ENCODE data around the gene BLOC1S1.

Gene BLOC1S1

DNA sequence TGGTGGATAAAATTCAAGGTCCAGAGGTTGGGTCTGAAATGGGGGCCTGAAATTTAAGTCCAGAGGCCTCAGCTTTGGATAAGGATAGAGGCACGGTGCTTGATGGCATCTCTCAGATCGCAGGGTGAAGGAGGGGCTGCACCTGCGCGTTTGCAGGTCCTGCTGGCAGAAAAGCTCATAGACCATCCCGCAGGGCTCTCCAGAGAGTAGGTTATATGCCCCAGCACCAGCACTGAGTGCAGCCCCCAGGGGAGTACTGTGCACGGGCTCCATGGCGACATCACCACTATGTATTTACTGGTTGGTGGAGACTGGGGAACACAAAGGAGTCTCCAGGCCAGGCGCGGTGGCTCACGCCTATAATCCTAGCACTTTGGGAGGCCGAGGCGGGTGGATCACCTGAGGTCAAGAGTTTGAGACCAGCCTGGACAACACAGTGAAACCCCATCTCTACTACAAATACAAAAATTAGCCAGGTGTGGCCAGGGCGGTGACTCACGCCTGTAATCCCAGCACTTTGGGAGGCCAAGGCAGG, 17.2 kb downstream of the BLOC1S1 start:
- TF ChIP-seq, protein P1, sequence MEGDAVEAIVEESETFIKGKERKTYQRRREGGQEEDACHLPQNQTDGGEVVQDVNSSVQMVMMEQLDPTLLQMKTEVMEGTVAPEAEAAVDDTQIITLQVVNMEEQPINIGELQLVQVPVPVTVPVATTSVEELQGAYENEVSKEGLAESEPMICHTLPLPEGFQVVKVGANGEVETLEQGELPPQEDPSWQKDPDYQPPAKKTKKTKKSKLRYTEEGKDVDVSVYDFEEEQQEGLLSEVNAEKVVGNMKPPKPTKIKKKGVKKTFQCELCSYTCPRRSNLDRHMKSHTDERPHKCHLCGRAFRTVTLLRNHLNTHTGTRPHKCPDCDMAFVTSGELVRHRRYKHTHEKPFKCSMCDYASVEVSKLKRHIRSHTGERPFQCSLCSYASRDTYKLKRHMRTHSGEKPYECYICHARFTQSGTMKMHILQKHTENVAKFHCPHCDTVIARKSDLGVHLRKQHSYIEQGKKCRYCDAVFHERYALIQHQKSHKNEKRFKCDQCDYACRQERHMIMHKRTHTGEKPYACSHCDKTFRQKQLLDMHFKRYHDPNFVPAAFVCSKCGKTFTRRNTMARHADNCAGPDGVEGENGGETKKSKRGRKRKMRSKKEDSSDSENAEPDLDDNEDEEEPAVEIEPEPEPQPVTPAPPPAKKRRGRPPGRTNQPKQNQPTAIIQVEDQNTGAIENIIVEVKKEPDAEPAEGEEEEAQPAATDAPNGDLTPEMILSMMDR (IDR thresholded peaks at IDR 0.05; ENCODE audit: insufficient read depth, low read depth, low read length, missing control alignments): no peak
- no peak for DNase-seq (ENCODE audit: low read depth)

DNA sequence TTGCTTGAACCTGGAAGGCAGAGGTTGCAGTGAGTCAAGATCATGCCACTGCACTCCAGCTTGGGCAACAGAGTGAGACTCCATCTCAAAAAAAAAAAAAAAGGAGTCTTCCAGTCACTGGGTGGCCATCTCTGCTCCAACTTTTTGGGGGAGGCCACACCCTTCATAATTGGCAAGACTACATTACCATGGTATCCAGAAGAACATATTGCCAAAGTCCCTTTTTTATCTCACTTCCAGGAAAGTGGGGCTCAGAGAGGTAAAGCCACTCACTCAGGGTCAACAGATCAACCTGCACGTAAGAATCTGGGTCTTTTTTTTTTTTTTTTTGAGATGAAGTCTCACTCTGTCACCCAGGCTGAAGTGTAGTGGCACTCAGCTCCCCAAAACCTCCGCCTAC, 18.0 kb downstream of the BLOC1S1 start:
- H3K4me3 ChIP-seq (ENCODE audit: low read length): no peak overlapping the region
- no peak for DNase-seq (ENCODE audit: low read depth)
- TF ChIP-seq, protein P1 (IDR thresholded peaks at IDR 0.05; ENCODE audit: insufficient read depth, low read depth, low read length, missing control alignments): no peak

More for the DNA sequence above, 17.2 kb downstream of the BLOC1S1 start:
- H3K4me3 ChIP-seq (ENCODE audit: low read length): no peak overlapping the region

DNA sequence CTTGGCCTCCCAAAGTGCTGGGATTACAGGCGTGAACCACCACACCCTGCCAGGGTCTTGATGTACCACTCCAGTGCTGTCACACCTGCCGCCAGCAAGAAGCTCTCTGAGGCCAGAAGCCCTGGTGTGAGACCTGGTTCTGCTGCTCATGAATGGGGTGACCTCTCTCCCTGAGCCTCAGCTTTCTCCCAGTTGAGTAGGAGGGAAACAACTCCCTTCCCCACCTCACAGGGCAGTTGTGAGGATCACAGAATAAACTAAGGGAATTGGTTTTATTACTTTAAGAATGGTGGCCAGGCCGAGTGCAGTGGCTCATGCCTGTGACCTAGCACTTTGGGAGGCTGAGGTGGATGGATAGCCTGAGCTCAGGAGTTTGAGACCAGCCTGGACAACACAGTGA, 18.7 kb downstream of the BLOC1S1 start:
- DNase-seq (ENCODE audit: low read depth): no peak
- H3K4me3 ChIP-seq (ENCODE audit: low read length): no peak overlapping the region
- TF ChIP-seq, protein P1 (IDR thresholded peaks at IDR 0.05; ENCODE audit: insufficient read depth, low read depth, low read length, missing control alignments): no peak

DNA sequence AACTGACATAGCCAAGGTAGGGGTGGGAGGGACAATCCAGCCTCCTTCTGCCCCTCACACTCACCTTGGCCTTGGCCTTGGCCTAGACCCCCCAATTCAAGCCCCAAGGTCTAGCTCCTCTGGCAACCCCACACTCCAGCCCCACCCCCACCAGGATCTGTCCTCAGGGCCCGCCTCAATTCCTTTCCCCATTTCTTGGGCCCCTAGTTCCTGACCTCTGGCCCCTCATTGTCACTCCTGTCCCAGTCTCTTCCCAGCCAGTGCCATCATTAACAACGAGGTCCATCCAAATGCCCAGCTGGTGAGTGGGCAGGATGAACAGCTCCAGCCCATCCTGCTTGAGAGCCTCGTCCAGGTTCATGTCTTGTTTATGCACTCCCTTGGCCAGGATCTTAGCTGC, 20.2 kb downstream of the BLOC1S1 start:
- no peak for DNase-seq (ENCODE audit: low read depth)
- TF ChIP-seq, protein P1 (IDR thresholded peaks at IDR 0.05; ENCODE audit: insufficient read depth, low read depth, low read length, missing control alignments): no peak
- no peak overlapping the region for H3K4me3 ChIP-seq (ENCODE audit: low read length)

DNA sequence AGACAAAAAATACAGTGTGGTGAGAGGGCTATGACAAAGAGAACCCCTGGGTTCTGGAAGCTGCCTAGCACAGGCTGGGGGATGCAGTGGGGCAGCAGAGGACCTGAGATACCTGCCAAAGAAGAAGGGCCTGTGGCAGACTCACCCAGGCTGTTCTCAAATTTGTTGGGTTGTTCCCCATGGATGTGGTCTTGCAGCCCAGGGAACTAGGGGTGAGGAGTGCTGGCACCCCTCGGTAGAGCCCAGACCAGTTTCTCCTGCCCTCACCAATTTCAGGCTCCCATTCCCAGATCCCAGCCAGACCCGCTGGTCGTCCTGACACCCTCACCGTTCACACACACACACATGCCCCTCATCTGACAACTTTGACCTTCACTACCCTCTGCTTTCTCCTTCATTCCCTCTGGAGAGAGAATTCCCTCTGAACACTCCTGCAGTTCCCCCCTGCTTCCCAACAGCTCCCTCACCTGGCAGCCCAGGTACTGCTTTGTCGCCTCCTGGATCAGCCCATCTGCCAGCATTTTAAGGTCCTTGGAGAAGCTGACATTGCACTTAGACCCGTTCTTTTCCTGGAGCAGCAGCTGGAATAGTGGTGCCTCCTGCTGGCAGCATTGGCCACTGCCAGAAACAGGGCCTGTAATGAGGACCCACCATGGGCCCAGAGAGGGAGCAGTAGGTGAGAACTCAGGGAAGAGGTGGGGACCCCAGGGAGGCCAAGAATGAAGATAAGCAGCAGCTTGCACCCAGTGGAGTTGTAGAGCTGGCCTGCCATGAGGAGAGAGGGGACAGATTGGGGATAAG, 21.1 kb downstream of the BLOC1S1 start:
- peak; percentile 84 for DNase-seq (ENCODE audit: low read depth)
- TF ChIP-seq, protein P1 (IDR thresholded peaks at IDR 0.05; ENCODE audit: insufficient read depth, low read depth, low read length, missing control alignments): peak; percentile 77
- no peak overlapping the region for H3K4me3 ChIP-seq (ENCODE audit: low read length)

DNA sequence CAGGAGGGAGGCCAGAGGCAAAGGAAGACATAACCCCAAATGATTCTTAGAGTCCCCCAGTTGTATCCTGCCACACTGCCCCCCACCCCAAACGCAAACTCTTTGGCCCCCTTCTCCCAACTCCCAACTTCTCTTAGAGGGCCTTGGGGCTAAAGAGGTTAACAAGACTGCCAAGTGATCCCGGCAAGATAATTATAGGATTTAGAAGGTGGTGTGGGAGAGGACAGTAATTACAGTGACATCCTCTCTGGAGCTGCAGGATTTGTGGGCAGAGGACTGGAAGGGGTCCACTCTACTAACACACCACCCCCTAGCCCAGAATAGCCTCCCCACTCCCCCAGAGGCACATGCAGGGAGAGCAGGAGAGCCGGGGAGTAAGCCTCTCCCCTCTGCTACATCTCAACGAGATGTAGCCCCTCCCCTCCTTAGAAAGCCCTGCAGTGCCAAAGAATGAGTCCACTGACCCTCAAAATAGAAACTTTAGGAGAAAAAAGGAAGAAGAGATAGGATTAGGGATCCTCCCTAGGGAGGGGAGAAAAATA, 21.8 kb downstream of the BLOC1S1 start:
- DNase-seq (ENCODE audit: low read depth): no peak
- no peak overlapping the region for H3K4me3 ChIP-seq (ENCODE audit: low read length)
- TF ChIP-seq, protein P1 (IDR thresholded peaks at IDR 0.05; ENCODE audit: insufficient read depth, low read depth, low read length, missing control alignments): no peak
